A549 (cell line): ENCODE results near the gene RAB39B.

Experiments
- CBX2 ChIP-seq: fragments of 200-600 bp; sonication (generic); IDR thresholded peaks from 2 replicates; pipeline ENCODE4 v1.6.1; 2016; ENCODE audit warnings: low read depth, mild to moderate bottlenecking, borderline replicate concordance
- CTCF ChIP-seq: fragments of >200 bp; sonication (Bioruptor Twin); formaldehyde crosslinking; IDR thresholded peaks from 3 replicates; pipeline ENCODE4 v1.5.1; 2016
- ELK1 ChIP-seq: fragments of 150-350 bp; IDR thresholded peaks from 2 replicates; pipeline ENCODE4 v1.6.1; 2014; ENCODE audit warnings: low read depth, mild to moderate bottlenecking, low read length
- MYC ChIP-seq: IDR thresholded peaks from 2 replicates; pipeline ENCODE4 v1.6.1; 2012; ENCODE audit warnings: mild to moderate bottlenecking, inconsistent platforms, low read length, improper control_type of control experiment, borderline replicate concordance
- PBX3 ChIP-seq: IDR thresholded peaks from 2 replicates; pipeline ENCODE4 v1.6.1; 2012
- POLR2A ChIP-seq: IDR thresholded peaks from 2 replicates; pipeline ENCODE4 v1.6.1; 2012; ENCODE audit warnings: mild to moderate bottlenecking, low read length
- REST ChIP-seq: fragments of 200-600 bp; sonication (generic); IDR thresholded peaks from 2 replicates; pipeline ENCODE4 v1.6.1; 2016; ENCODE audit warnings: antibody characterized with exemption, mild to moderate bottlenecking, moderate library complexity
- SMC3 ChIP-seq: fragments of >200 bp; sonication (Bioruptor Twin); formaldehyde crosslinking; IDR thresholded peaks from 3 replicates; pipeline ENCODE4 v1.6.1; 2018; ENCODE audit warnings: inconsistent platforms

- TF ChIP-seq CBX2 = no peak
- no peak for TF ChIP-seq CTCF
- no peak for TF ChIP-seq POLR2A
- TF ChIP-seq PBX3 = no peak
- TF ChIP-seq REST = no peak
- no peak for TF ChIP-seq ELK1
- TF ChIP-seq MYC = no peak
- TF ChIP-seq SMC3 = no peak
Observed at GRCh38 chrX:155262970-155263754, 1.1 kb downstream of the RAB39B start.
